Measurements from ENCODE around the gene ARHGAP10. TPM values are rescaled to one million over a fixed set of nuclear protein-coding genes. Genes with fewer than 3 reads are reported as not detected.
"Not testable (repeated sequence)": the region's sequence is repeated elsewhere in the genome, so short reads cannot be mapped to it uniquely, and the experiment has no call there.

Gene ARHGAP10
- polyA plus RNA-seq, 3 donors = 9.0 to 33.5 (median 22.7) TPM

- no peak overlapping the region for H3K27ac ChIP-seq (ENCODE audit: low read depth, low read length)
- WGBS, 3 donors = 81 to 82% (median 81%) methylated on average over 2 of the region's 2 CpGs
These were observed 244.3 kb downstream of the ARHGAP10 start for GRCh38 chr4:147975933-147976928.

GRCh38 chr4:147980586-147980985, 248.7 kb downstream of the ARHGAP10 start:
- no peak overlapping the region for H3K27ac ChIP-seq (ENCODE audit: low read depth, low read length)
- 49 to 88% (median 58%) methylated on average over 3 of the region's 3 CpGs for WGBS, 3 donors

DNA sequence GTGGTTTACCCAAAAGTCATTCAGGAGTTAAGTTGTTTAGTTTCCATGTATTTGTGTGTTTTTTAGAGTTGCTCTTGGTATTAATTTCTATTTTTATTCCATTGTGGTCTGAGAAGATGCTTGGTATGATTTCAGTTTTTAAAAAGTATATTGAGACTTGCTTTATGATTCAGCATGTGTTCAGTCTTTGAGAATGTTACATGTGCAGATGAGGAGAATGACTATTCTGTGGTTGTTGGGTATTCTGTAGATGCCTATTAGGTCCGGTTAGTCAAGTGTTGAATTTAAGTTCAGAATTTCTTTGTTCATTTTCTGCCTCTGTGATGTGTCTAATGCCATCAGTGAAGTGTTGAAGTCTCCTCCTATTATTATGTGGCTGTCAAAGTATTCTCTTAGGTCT, 249.4 kb downstream of the ARHGAP10 start:
- 91 to 98% (median 95%) methylated on average over 1 of the region's 1 CpG for WGBS, 3 donors
- H3K27ac ChIP-seq (ENCODE audit: low read depth, low read length) = no peak overlapping the region

DNA sequence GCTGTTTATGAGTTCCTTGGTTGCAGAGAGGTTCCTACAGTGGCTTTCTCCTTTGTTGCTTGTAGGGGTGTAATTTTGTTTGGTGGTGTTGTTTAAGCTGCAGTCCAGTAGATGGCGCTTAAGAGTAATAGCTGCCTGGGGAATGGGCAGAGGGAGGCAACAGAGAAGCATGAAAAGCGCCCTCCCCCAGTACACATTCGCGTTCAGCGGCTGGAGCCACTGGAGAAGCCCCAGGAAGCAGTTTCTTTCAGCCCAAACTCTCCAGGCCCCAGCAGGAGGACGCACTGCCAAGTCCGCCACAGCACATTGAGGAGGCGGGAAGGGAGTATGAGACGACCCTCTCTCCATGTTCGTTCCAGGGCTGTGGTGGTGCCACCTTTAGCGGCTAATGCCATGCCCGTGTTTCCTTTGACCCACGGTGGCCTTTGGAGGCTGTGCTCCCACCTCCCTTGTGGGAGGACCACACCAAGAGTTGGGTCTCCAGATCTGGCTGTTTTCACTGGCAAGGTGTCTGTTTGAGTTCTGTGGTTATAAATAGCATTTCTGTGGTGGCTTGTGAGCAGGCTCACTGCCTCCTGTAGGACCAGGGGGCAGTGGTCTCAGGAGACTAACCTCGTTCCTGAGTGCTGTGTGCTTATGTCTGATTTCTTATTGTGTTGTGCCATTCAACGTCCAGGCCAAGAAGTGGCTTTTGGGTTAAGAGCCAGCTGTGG, 252.3 kb downstream of the ARHGAP10 start:
- H3K27ac ChIP-seq (ENCODE audit: low read depth, low read length) = no peak overlapping the region
- WGBS, 3 donors = 75 to 79% (median 78%) methylated on average over 15 of the region's 15 CpGs

DNA sequence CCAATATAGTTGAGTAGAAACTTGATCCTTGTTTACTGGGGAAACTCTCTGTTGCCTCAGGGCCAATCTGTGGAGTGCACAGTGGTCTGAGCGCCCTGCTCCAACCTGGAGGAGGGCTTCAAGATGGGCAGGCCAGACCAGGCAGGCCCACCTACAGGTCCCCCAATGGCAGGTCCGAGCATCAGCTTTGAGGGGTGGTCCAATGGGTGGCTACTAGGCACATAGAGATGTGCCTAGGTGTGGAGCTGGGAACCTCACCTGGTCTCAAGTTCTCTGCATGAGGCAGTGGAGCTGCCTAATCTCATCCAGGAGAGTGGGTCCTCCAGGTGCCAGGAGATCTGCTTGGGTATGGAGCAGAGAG, 252.9 kb downstream of the ARHGAP10 start:
- no peak overlapping the region for H3K27ac ChIP-seq (ENCODE audit: low read depth, low read length)
- WGBS, 3 donors = 90 to 99% (median 95%) methylated on average over 2 of the region's 2 CpGs

GRCh38 chr4:147985376-147985775, 253.5 kb downstream of the ARHGAP10 start:
- 95 to 98% (median 96%) methylated on average over 3 of the region's 3 CpGs for WGBS, 3 donors

GRCh38 chr4:147987252-147987651, 255.4 kb downstream of the ARHGAP10 start:
- 69 to 85% (median 71%) methylated on average over 4 of the region's 4 CpGs for WGBS, 3 donors
- no peak overlapping the region for H3K27ac ChIP-seq (ENCODE audit: low read depth, low read length)

More at GRCh38 chr4:147985376-147985775, 253.5 kb downstream of the ARHGAP10 start:
- no peak overlapping the region for H3K27ac ChIP-seq (ENCODE audit: low read depth, low read length)

GRCh38 chr4:147991543-147992283, 259.8 kb downstream of the ARHGAP10 start:
- WGBS, 3 donors = 84 to 90% (median 85%) methylated on average over 11 of the region's 11 CpGs
- no peak overlapping the region for H3K27ac ChIP-seq (ENCODE audit: low read depth, low read length)

- no peak overlapping the region for H3K27ac ChIP-seq (ENCODE audit: low read depth, low read length)
- WGBS, 3 donors = 66 to 82% (median 71%) methylated on average over 3 of the region's 3 CpGs
These were observed 262.2 kb downstream of the ARHGAP10 start for GRCh38 chr4:147994076-147994475.

GRCh38 chr4:147994491-147995385, 262.9 kb downstream of the ARHGAP10 start:
- WGBS, 3 donors = 91 to 93% (median 91%) methylated on average over 10 of the region's 10 CpGs
- H3K27ac ChIP-seq (ENCODE audit: low read depth, low read length) = no peak overlapping the region

- 83 to 88% (median 88%) methylated on average over 3 of the region's 3 CpGs for WGBS, 3 donors
- H3K27ac ChIP-seq (ENCODE audit: low read depth, low read length) = no peak overlapping the region
These were observed 265.0 kb downstream of the ARHGAP10 start for GRCh38 chr4:147996859-147997258.

- WGBS, 3 donors = 95 to 100% (median 98%) methylated on average over 1 of the region's 1 CpG
- H3K27ac ChIP-seq (ENCODE audit: low read depth, low read length) = not testable (repeated sequence)
These were observed 268.1 kb downstream of the ARHGAP10 start for GRCh38 chr4:148000038-148000437.

GRCh38 chr4:148004228-148004857, 272.5 kb downstream of the ARHGAP10 start:
- WGBS, 3 donors = 25 to 67% (median 31%) methylated on average over 6 of the region's 6 CpGs
- no peak overlapping the region for H3K27ac ChIP-seq (ENCODE audit: low read depth, low read length)

DNA sequence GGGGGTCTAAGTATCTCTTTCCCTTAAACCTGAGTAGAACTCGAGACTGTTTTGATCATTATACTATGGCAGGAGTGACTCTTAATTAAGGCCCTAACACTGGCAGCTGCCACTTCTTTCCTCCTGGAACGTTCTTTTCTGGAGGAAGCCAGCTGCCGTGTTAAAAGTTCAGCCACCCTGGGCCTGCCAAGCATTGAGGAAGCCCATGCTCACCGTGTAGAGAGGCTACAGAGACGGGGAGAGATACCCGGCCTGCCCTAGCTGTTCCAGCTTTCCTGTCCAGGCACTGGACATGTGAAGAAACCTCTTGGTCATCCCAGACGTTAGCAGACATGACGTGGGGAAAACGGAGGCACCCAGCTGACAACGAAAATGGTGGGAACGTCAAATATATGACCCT, 274.1 kb downstream of the ARHGAP10 start:
- H3K27ac ChIP-seq (ENCODE audit: low read depth, low read length) = no peak overlapping the region
- 80 to 87% (median 81%) methylated on average over 11 of the region's 11 CpGs for WGBS, 3 donors

GRCh38 chr4:148007314-148007760, 275.4 kb downstream of the ARHGAP10 start:
- 52 to 82% (median 63%) methylated on average over 7 of the region's 7 CpGs for WGBS, 3 donors
- no peak overlapping the region for H3K27ac ChIP-seq (ENCODE audit: low read depth, low read length)

- 62 to 89% (median 72%) methylated on average over 3 of the region's 3 CpGs for WGBS, 3 donors
- H3K27ac ChIP-seq (ENCODE audit: low read depth, low read length) = no peak overlapping the region
These were observed 275.9 kb downstream of the ARHGAP10 start for GRCh38 chr4:148007792-148008191.

- H3K27ac ChIP-seq (ENCODE audit: low read depth, low read length) = no peak overlapping the region
- 35 to 74% (median 39%) methylated on average over 2 of the region's 2 CpGs for WGBS, 3 donors
These were observed 283.2 kb downstream of the ARHGAP10 start for GRCh38 chr4:148015058-148015457.
